HG02759 (cell line): ENCODE results near the gene GMEB2.

Source experiments
- ATAC-seq: cut with Tn5 transposase; IDR thresholded peaks from one replicate; pipeline ENCODE4 v1.9.1; 2021; ENCODE audit warnings: mild to moderate bottlenecking, moderate library complexity; ENCODE audit not compliant: unreplicated experiment

GMEB2 gene

DNA sequence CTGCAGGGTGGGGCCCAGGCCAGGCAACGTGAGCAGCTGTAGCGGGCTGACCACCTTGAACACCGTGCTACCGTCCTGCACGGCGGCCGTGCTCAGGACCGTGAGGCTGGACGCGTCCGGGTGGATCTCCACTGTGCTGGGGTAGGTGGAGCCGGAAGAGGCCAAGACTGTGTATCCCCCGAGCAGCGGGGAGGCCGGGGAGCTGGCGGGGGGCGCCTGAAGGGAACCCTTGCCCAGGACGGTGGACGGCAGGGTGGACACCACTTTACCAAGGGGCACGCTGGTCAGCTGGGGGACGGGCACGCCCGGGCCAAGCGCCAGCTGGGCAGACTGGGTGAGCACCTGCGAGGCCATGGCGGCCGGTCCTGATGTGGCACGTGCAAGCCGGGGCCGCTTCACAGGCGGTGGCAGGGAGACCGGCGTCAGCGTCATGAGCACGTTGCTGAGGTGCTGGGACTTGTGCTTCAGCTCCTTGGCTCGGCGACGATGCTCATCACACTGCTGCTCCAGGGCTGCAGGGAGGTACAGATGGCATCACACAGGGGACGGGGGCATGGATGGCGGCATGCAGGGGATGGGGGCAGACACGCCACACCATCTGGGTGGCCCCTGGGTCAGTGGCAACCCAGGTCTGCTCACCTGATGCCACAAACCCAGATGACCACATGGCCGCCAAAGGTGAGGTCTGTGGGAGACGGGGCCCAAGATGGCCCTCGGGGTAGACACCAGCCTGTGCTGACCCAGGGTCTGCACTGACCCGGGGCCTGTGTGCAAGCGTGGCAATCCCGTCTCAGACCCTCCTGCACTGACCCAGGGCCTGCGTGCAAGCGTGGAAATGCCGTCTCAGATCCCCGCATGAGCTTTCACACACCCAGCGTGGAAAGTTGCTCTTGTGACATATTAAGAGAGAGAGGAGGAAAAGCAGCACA, 36.4 kb downstream of the GMEB2 start:
- no peak for ATAC-seq

DNA sequence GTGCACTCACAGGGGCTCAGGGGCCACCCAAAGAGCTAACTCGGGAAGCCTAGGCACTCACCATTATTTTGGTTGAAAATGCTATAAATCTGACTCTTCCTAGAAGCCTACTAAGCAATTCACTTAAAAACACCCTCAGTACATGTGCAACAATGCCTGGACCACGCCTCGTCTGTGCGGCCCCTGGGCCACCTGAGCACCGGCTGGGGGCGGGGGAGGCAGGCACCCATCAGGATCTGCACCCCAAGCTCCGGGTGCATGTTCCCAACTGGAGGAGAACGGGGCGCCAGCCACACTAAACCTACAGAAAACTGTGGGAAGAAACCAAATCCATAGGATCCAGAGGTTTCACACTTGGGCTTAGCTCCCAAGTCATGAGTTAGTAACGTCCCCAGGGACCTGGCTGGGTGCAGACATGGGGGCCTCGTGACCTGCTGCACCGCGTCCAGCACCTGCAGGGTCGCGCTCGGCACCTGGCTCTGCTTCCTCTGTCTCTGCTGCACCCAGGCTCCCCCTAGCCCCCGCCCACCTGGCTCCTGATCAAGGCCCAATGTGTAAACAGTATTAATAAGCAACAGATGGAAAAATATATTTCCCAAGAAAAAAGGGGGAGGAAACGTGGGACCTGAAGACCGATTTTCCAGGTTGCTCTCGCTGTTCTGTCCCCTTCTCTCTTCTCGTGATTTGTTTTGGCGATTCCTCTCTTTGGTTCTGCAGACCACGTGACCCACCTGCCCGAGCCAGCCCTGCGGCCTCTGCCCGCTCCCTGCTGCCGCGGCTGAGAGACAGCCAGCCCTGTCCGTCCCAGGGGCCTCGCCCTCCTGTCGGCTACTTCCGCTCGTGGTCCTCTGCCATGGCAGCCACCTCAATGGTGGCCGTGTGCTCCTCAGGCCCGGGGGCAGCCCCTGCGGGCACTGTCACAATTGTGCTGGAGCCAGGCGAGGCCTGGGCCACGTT, 37.4 kb downstream of the GMEB2 start:
- no peak for ATAC-seq

DNA sequence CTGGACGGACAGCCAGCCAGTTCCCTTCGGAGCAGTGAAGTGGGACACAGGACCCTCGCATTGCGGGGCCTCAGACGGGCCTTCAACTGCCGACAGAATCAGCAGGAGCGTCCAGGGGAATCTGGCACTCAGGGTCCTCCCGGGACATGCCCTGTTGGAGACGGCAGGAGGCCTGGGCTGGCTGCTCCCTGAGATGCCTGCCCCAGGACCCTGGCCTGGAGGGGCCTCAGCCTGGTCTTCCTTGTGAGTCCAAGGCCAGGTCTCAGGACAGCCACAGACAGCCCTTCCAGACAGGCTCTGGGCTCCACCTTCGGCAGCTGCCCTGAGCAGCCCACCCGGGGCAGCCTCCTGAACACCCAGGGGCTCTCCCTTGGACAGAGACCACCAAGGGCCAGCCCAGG, 38.3 kb downstream of the GMEB2 start:
- ATAC-seq, result no peak

DNA sequence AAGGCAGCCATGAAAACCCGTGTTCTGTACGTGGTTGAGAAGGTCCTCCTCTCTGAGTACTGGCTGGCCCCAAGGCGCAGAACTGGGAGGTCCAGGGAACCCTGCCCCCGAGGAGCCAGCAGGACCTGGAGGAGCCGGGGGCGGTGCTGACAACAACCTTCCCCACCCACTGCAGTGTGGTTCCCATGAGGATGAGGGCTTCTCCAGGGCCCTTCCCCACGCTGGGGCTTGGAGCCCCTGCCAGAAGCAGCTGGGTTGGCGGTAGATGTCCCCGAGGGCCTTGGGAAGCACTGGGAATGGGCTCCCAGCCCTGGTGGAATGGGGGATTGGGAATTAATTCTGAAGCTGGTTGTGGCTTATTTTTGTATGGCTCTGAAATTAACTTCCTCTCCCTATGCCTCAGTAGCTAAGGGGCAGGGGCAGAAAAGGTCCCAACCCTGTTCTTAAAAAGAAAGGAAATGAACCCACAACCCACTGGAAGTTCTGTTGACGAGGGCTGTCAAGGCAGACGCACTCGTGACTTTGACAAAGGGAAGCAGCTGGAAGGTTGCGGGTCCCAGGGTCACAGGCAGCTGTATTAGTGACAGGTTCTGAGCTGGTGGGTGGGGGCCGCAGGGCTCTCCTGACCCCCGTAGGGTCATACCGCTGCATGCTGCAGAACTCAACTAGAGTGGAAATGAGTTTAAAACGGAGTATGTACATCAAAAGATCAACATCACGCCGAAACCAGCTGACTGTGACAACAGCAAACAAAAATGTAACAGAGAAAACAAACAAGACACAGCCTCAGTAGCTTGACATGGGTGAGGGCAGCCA, 38.9 kb downstream of the GMEB2 start:
- ATAC-seq, result no peak

DNA sequence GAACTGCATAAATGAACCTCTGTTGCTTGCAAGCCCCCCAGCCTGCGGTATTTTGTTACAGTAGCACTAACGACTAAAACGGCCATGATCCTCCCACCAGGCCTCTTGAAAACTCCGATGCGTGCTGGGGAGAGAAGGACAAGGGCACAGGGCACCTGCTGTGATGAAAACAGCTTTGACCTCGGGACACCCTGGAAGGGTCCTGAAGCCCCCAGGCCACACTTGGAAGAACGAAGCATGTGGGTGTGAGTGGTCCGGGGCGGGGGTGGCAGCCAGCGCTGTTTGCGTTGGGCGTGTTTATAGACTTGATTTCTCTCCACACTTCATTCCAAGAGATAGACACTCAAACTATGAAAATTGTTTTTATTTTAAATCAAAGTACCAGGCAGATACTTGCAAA, 39.6 kb downstream of the GMEB2 start:
- ATAC-seq, result no peak

DNA sequence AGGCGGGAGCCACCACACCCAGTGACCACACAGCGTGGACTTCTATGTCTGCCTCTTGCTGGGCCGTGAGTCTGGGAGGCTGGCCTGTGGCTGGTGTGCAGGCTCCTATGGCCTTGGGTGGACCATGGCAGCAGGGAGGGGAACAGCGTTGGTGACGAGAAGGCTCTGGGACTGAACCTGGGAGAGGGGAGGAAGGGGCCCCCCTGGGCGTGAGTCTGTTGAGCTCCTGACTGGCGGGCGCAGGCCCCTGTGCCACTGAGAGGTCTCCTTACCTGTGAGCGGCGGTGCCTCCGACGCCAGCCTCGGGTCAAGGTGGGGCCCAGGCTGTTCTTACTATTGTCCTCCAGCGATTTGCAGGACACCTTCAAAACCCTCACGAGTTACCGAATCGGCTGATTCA, 40.1 kb downstream of the GMEB2 start:
- ATAC-seq, result no peak

DNA sequence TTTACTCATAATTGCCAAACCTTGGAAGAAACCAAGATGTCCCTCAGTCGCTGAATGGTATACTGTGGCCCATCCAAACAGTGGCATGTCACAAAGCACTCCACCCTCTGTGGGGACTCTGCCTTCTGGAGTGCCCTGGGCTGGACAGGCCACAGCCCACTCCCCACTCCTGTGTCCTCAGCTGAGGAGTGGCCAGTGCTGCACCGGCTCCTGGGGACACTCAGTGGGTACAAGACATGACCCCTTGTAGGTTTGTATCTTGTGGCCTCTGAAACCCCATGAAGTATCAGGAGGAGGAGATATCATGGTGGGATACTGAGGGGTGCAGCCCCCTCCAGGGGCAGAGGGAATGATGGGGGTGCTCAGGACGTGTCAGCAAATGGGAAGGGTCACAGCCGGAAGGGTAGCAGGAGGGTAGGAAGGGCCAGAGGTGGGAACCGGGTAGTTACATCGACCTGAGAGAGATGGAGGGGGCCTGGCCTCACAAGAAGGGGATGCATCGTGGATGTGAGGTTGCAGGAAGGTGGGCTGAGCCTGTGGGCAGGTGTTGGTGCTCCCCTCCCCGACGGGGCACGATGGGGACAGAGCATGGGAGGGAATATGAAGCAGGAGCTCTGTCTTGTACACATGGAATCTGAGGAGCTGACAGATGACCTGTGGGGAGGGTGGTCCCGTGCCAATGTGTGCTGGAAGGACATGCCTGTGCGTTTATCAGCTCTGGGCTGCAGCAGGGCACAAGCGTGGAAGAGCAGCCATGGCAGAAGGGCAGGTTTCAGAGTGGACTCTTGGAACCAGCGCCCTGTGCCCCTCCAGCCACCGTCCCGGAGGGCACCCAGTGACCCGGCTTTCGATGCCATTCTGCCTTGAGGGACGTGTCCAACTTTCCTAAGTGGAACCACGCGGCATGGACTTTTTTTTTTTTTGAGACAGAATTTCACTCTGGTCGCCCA, 41.0 kb downstream of the GMEB2 start:
- no peak for ATAC-seq

DNA sequence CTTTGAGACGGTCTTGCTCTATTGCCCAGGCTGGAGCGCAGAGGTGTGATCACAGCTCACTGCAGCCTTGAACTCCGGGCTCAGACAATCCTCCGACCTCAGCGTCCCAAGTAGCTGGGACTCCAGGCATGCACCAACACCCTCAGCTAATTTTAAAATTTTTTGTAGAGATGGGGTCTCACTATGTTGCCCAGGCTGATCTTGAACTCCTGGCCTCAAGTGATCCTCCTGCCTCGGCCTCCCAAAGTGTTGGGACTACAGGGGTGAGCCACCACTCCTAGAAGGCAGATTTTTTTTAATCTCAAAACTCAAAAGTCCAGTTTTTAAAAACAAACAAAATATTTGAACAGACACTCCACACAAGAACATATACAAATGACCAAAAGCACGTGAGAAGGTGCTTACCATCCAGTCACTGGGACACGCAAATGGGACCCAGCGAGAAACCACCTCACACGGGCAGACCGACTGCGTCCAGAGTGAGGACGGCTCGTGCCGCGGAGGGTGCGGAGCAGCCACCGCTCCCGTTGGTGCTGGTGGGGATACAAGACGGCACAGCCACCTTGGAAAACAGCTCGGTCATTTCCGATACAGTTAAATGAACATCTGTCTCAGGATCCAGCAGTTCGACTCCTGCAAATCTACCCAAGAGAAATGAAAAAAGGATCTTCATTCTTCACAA, 44.4 kb downstream of the GMEB2 start:
- ATAC-seq, result no peak

DNA sequence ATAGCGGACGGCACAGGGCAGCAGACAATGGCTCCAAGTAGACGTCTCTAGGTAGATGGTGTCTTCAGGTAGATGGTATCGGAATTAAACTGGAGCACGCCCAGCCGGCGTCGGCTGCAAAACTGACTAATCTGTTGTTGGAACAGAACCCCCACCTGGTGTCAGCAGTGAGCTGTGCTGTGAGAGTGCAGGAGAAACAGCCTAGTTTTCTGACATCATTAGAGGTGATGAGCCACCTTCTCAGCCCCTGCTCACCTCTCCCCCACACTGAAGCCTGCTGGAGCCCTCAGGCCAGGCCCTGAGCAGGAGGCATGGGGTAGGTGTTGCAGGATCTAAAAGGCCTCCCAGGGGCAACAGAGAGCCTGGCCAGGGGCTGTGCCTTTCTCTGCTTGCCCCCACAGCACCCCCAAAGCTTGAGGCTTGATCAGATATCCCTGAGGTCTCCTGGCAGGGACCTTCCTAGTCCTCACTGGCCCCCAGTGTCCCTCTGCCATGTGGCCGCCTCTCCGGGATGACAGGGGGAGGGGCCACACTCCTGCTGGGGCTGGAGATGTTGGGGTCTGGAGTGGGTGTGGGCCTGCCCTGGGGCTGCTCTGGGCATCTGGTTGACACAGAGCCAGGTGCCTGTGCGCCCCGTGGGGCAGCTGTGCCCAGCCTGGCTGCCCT, 46.0 kb downstream of the GMEB2 start:
- ATAC-seq, result no peak

DNA sequence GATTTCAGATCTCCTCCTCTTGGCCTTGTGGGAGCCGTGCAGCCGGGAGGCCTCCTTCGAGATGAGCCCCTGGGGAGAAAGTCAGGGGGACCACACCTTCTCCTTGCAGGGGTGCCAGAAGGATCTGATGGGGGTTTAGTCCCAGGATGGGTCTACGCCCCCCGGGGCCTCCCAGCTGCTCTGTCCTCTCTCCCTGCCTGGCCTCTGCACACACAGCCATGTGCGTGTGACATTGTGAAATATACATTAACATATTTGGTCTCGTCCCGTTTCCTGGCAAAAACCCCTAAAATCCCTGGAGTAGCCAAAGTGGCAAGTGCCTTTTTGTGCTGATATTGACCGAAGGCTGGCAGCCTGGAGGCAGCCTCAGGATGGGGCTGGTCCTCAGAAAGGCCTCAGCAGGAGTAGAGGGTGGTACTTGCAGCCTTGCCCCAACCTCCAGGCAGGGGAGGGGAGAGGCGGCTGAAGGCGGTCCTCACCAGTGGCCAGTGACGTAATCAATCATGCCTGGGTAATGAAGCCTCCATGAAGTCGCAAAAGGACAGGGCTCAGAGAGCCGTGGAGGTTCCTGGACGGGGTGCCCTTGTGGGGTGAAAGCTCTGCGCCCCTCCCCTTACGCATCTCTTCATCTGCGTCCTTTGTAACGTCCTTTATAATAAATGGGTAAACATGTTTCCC, 47.7 kb downstream of the GMEB2 start:
- no peak for ATAC-seq

DNA sequence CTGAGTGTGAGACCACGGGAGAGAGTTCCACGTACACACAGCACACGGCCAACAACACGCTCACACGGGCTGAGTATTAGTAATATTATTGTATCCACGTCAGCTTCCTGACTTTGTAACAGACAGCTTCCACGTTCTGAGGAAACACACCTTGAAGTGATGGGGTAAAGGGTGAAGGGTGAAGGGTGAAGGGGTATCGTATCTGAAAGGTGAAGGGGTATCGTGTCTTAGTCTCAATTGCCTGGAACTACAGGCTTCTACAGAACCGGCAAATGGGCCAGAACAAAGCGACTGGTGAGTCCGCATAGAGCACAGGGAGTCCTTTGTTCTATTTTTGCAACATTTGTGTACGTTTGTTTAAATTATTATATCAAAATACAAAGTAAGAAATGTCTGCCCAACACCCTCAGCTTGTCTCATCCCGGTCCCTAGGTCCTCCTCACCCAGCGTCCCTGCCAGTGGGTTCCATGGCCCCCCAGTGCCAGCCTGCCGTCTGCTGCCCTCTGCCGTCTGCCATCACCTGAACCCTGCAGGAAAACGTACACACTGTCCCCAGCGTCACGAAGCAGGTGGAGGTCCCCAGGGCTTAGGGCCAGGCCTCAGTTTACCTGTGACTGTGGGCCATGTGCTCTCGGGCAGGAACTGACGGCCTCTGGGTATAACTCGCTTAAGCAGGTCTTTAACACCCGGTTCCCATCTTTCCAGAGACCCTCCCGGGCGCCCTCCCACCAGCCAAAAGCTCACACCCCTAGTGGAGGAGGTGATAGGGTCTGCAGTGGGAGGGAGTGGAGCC, 48.5 kb downstream of the GMEB2 start:
- ATAC-seq, result no peak

DNA sequence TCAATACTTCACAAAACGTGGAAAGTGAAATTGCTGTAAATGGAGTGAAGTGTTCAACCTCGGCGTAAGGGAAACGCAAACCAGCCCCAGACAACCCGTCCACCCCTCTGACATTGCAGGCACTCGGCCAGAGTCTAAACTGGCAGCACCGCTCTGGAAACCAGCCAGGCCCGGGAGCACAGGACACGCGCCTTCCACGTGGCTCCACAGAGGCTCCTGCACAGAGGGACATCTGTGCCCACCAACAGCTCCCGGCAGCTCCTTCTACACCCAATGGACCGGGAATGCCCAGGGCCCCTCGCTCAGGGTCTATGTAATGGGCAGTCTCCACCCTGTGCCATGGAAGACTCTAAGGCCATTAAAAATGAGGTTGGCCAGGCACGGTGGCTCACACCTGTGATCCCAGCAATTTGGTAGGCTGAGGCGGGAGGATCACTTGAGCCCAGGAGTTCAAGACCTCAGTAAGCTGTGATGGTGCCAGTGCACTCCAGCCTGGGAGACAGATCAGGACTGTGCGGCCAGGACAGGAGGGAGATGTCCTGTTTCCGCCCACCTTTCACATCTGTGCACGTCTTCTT, 49.5 kb downstream of the GMEB2 start:
- no peak for ATAC-seq

DNA sequence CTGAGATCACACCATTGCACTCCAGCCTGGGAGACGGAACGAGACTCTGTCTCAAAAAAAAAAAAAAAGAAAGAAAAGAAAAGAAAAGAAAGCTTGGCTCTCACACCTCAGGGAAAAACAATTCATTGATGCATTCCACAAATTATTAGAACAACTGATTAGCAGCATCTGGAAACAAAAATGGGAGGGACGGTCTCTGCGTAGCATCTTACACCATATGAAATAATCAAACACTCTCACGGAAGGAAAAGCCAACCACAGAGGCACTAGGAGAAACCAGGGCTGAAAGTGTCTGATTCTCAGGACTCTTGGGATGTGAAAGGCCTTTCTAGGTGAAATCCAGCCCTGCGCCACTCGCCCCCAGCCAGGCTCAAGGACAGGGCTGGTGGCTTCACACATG, 50.6 kb downstream of the GMEB2 start:
- ATAC-seq, result no peak

DNA sequence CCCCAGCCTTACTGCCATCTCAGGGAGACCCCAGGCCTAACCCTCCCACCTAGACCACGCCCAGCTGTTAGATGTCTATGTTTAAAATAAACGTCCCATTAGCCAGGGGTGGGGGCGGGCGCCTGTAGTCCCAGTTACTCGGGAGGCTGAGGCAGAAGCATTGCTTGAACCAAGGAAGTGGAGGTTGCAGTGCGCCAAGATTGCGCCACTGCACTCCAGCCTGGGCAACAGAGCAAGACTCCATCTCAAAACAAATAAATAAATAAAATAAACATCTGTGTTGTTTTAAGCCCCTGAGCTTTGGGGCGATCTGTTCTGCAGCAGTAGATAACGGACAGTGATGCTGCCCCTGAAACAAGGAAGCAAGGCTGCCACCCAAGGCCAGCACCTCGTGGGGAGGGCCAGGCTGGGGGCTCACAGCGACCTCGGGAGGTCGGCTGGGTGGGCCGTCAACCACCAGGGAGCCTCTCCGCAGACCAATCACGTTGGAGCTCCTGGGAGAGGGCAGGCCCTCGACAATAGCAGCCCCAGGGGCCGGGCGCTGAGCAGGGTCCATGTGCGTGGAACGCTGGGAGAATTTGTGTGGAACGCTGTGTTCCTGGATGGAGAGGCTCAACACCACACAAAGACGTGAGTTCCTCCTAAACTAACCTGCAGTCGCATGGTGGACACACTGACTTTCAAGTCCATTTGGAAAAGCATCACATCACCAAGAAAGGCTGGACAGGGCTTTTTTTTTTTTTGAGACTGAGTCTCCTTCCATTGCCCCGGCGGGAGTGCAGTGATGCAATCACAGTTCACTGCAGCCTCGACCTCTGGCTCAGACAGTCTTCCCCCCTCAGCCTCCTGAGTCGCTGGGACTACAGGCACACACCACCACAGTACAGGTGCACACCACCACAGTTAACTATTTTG, 51.8 kb downstream of the GMEB2 start:
- ATAC-seq, result no peak

DNA sequence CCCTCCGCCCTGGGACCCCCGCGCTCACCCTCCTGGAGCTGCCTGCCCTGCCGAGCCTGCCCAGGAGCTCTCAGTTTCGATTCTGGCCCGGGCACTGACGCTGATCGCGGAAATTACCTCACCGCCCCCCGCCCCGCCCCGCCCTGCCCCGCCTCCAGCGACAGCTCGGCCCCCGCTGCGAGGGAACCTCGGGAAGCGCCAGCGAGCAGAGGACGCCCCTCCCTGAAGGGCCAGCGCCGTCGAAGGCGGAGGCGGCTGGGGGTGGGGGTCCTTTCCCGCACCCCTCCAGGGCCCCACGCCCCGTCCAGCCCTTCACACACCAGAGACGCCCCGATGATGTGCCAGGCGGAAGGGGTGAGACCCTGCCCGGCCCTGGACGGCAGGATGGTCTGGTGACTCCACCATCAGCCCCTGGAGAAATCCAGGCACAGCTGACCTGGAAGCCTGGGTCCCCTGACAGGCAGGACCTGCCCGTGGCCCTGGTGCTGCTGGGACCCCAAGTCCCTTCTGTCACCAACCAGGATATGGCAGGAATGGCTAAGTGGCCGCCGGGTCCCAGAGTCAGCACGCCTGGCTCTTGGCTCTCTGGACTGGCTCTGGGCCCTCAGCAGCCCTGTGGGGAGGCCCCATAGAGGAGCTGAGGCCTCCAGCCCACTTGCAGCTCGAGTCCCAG, 52.6 kb downstream of the GMEB2 start, which contains the start of gene HELZ2:
Gene HELZ2, minus strand, starts transcription at position 84 of the 673 bp plus-strand sequence. CDS start 1,854 bp downstream, outside the sequence.
- no peak for ATAC-seq
